Mucosa of gallbladder (tissue), 1 donor: Measurements from ENCODE around the gene MEN1. TPM values are rescaled to one million over a fixed set of nuclear protein-coding genes. Genes with fewer than 3 reads are reported as not detected.

Source experiments
- DNase-seq: peaks from one replicate; pipeline ENCODE4 v3.0.0-alpha.2; 2020; ENCODE audit warnings: low spot score
- total RNA-seq: library from RNA; stranded (reverse); gene quantifications from one replicate; pipeline ENCODE4 v1.2.1, GENCODE V29; 2021
- donor health status: DM: no; HTN: no; CAD: no.

Gene MEN1
- total RNA-seq, 1 donor from 2014 or later: 34.8 TPM

GRCh38 chr11:64784813-64785581 is 25.4 kb downstream of the MEN1 start:
- DNase-seq: no peak

DNA sequence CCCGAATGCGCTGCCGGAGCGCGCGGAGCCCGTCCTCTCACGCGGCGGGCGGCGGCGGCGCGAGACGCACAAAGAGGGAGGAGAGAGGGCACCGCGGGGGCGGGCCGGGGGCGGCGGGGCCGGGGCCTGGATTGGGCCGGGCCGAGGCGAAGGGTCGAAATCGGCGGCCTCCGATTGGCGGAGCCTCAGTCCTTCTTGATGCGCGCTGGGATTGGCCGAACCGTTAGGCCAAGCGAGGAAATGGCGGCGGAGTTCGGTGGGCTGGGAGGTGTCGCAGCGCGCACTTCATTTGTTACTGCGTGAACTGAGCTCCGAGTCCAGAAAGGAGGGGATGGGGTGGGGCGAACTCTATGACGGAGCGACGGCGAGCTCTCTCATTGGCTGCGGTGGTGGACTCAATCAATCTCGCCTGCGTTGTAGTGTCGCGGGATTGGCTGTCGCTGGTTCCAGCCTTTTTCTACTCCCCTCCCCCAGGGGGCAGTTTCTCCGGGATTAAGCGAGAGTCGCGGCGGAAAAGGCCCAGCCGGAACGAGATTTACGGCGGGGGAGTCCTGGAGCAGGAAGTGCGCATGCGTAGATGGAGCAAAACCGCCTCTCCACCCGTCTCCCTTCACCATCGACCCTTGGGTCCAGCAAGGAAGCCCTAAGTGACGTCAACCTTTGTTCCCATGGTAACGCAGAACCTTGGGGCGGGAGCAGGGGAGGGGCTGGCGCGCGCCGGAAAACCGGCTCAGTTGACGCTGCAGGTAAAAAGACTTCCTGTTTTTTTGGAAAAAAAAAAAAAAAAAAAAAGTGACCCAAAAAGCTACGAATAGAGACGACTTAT is 31.7 kb downstream of the MEN1 start, which contains the start of gene SF1:
SF1 (minus strand) TSS at position 70 of the 826 bp plus-strand sequence. CDS start 150 bp downstream, outside the sequence.
- peak; percentile 99 for DNase-seq

DNA sequence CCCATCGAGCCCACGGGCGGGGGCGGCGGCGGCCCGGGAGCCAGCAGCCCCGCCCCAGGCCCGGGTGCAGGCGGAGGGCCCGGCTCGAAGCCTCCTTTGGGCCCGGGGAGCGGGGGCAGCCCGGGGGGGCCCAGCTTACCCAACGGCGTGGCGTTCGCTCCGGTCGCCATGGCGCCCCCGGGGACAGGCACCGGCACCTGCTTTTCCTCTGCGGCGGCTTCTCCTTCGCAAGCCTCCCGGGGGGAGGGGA is 32.2 kb downstream of the MEN1 start:
- no peak for DNase-seq

DNA sequence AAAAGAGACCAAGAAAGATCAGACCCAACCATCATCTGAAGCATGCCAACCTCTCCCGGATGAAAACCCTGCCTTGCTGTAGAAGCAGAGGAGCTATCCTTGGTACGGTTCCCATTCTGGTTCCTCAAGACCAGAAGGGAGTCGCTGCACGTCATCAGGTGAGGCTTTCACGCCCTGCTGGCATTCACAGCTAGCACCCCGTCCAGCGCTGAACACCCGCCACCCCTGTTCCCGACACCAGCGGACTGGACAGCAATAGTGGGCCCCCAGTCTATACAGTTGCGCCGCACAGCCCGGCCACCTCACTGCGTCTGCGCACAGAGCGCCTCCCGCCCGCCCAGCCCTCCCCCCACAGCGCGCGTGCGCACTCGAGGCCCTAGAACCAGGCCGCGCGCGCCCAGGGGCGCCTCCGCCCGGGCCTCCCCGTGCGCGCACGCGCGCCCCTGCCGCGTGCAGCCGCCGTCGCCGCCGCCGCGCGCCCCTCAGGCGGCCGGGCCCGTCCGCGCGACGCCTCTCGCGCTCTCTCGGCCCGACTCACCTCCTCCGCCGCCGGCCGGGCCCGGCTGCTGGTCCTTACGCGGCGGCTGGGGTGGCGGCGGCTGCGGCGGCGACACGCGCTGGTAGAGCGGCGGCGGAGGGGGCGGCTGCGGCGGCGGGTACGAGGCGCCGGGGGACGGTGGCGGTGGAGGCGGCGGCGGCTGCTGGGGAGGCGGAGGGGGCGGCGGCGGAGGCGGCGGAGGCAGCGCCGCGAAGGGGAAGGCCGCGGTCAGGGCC is 32.7 kb downstream of the MEN1 start:
- peak; percentile 81 for DNase-seq

DNA sequence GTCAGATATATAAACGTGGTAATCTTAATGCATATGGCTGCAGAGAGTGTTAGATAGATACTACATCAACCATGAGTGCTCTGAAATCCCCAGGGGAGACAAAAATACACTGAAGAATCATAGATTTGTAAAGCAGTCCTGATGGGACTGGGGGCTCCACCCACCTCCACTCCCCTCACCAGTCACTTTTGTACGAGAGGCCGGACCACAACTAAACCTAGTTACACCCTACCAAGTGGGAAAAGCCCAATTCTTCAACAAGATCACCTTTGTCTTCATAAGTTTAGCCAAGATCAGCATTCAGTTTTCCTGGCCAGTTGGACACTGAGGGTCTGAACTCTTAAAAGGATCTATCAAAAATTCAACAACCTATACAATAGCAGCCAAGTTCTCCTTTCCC is 33.5 kb downstream of the MEN1 start:
- DNase-seq: no peak

- no peak for DNase-seq
Observed at GRCh38 chr11:64776425-64776824, 33.9 kb downstream of the MEN1 start.

DNA sequence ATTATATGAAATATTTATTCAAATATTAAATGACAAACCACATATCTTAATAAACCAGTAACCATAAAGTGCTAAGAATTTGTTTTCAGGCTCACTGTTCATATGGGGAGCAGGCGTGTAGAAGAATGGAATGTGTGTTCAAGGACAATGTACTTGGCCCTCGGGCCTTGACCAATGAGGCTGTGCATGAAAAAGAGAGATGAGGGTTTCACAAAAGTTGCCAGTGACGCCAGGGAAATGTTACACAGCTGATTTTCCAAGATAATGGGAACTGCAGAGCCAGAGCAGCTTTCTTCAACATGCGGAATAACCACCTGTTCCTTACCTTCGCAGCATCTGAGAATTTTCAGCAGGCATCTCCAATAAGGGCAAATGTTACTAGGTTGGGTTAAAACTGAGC is 36.2 kb downstream of the MEN1 start:
- DNase-seq: no peak

DNA sequence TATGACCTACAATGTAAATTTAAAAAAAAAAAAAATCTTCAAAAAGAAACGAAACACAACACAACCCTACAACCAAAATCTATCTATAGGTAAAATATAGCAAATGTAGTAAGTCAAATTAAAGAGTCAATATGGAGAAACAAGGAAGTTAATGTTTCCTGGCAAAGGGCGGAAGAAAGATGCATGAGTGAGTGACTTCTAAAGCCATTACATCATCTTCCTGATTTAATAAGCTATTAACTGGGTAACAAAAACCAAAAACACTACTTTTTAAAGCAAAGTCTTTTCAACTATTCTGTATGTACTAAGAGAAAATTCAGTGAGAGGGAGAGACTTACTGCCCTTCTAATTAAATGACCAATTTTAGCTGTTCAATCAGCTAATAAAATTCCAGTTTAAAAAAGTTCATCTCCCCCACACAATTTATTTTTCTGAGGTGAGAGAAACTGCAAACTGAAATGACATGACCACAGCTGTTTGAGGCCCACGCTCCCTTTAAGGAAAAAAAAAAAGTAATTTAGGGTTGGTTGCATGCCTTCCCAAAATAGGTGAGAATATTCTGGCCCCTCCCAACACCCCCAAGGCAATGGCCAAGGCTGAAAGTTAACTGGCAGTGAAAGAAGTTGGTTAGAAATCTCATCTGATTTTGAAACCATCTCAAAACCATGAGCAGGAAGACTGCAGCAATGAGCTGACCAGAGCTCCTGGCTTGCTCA is 37.9 kb downstream of the MEN1 start:
- DNase-seq: no peak

- no peak for DNase-seq
Observed at GRCh38 chr11:64771861-64772260, 38.5 kb downstream of the MEN1 start.

GRCh38 chr11:64770120-64770519 is 40.2 kb downstream of the MEN1 start:
- DNase-seq: no peak

DNA sequence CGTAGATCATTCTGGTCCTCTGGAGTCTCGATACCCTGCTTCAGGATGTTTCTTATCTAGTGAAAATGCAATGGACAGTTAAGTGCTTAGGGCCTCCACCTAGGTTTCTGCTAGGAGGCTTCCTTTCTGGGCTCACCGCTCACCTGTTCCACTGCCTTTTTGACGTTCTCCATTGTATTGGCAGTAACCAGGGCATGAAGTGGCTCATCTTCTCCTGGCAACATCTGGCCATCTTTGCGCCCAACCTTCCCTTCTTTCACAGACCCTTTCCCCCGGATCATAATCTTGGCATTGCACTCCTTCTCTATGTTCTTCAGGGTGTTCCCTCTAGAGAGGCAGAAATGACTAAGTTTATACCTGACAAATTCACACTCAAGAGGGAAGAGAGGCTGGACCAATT is 41.1 kb downstream of the MEN1 start:
- no peak for DNase-seq

DNA sequence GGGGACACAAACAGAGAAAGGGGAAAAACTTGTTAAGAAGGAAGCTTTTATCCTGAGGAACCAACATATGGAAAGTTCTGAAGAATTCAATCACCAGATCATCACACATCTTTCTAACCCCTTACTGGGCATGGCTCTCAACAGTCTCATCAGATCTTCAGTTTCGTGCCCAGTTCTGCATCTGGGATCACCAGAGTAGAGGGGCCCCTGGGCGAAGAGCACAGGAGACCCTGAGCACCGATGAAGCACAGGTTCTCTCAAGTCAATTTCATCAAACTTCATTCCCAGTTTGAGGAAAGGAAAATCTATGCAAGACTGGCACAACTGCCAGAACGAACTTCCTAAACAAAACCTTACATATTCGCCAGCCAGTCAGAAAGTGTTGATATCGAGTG is 42.1 kb downstream of the MEN1 start:
- DNase-seq: no peak

- DNase-seq: peak; percentile 59
Observed at GRCh38 chr11:64767344-64768299, 42.7 kb downstream of the MEN1 start.

- DNase-seq: no peak
Observed at GRCh38 chr11:64766881-64767280, 43.5 kb downstream of the MEN1 start.

GRCh38 chr11:64765851-64766665 is 44.3 kb downstream of the MEN1 start:
- DNase-seq: no peak

DNA sequence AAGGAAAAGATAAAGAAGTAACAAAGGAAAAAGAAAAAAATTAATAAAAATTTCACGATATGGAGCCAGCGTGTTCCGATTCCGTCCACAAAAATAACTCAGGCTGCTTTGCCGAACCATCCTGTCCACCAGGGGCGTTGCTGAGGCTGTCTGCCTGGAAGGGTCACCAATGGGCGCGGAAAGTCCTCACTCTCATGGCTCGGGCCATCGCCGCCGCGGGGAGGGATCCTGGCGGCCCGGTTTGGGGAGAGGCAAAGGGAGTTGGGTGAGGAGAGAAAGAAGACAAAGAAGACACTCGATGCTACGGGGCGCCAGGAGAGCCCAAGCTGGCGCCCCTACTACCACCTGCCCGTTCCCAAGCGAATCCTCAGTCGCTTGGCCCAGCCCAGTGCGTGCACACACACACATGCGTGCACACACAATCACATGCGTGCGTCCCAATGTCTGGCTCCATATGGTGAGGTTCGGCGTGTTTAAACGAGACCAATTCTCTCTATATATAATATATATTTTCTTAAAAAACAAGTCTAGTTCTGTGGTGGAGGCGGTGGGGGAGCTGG is 45.0 kb downstream of the MEN1 start:
- no peak for DNase-seq

DNA sequence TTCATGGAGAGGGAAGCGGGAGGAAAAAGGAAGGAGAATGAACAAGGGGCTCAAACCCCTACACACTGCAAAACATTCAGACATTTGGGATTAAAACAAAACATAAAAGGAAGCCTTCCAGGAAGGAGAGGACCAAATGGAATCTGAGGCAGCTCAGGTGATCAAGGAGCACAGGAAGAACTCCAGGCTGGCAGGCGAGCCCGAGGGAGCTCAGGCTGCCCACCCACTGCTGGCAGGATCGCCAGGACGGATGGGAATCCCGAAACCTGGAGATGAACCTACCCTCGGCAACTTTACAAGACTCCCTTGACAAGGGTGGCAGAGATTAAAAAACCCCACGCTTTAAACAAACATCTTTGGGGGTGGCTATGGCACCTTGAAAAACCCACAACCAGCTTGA is 45.6 kb downstream of the MEN1 start:
- DNase-seq: no peak

GRCh38 chr11:64764040-64764611 is 46.2 kb downstream of the MEN1 start:
- no peak for DNase-seq

DNA sequence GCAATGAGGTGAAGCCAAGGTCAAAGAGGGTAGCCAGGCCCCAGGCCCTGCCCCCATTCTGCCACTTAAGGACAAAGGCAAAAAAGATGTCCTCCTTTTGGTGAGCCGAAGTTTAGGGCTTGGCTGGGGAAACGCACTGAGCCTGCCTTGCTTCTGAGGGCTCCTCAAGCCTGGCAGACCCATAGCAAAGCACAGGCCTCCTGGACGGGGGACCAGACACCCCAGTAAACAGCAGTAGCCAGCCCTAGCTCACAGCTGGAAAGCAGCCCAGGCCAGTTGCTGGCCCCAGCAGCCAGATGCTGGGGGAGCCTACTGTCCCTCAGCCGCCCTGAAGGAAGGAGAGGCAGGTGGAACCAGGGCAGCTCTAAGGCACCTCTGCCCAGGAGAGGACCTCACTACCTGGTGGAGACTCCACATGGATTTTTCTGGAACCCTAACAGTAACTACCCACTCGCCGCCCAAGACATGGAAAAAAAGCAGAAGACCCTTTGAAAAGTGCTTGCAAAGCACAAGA is 46.8 kb downstream of the MEN1 start:
- DNase-seq: no peak
